GM21423 (cell line): ENCODE data around the gene MIPEP.

Experiments
- ATAC-seq: cut with Tn5 transposase; IDR thresholded peaks from one replicate; pipeline ENCODE4 v1.9.1; 2021; ENCODE audit warnings: mild to moderate bottlenecking, moderate library complexity; ENCODE audit not compliant: unreplicated experiment

MIPEP gene

GRCh38 chr13:23855360-23855759 is 33.8 kb downstream of the MIPEP start:
- no peak for ATAC-seq

GRCh38 chr13:23852351-23852750 is 36.8 kb downstream of the MIPEP start:
- ATAC-seq, result no peak

DNA sequence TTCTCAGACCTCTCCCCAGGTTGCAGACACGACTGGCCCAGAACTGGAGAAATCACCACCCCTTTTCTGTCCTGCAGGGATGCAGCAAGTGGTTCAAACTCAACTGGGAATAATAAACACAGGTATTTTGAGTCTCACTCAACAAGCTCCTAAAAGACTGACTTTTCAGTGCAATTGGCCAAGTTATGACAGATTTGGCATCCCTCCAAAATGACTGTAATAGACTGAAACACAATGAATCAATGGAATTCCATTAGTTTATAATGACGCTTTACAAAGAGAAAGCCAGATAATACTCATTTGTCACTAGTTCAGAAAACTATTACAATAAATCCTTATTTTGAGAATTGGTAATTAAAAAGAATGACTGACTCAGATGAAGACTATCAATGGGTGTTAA is 38.1 kb downstream of the MIPEP start:
- no peak for ATAC-seq

GRCh38 chr13:23850134-23850533 is 39.1 kb downstream of the MIPEP start:
- ATAC-seq, result no peak

DNA sequence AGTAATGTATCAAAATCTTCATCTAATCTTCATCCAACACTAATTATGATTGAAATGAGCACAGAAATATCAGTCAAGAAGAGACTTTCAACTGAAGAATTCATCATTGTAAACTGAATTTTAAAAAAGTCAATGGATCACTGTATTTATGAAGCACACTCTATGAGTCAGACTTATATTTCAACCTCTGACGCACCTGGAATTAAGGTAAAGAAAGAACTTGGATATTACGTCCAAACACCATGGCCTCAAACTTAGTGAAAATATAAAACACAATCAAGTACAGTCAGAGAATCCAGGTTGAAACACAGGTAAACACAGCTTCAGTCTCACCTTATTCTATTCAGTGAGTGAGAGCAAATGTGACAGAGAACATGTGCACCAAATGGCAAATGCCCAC is 39.5 kb downstream of the MIPEP start:
- ATAC-seq, result no peak

DNA sequence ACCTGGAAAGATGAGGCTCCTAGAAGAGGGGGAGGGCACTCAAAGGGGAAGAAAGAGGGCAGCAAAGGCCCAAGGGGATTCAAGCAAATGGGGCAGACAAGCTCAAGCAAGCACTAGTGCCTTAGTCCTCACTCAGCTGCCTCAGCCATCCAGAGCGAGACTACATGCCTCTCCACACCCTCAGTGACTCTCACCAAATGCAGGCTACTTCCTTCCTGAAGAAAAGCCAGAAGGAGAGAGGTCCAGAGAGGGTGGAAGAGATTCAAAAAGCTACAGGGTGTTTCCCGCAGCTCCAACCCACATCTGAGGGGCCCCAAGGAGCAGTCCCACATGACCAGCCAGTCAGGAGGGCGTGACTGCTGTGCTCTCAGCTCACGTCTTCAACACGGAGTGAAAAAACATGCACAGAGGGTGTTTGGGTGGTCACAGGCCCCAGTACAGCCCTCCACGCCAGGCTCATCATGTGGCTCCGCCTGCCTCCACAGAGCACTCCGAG is 40.5 kb downstream of the MIPEP start:
- no peak for ATAC-seq

- ATAC-seq, result no peak
Observed at GRCh38 chr13:23848019-23848418, 41.2 kb downstream of the MIPEP start.

DNA sequence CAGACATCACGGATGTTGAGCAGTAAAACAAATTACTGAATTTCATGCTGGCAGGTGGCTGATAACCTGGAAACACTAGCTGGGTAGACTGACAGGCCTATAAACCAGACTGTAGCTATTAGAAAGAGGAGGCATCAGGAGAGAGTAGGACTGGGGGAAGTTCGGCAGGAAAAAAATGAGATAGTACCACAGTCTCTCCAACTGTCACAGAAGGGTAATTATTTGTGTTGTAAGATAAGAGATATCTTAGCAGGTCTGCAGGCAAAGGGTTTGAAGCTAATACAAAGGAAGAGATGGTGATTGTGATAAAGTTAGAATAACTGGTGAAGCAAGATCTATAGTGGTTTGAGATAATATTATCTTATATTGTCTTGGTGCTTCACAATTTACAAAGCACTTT is 41.7 kb downstream of the MIPEP start:
- ATAC-seq, result no peak

- ATAC-seq, result no peak
Observed at GRCh38 chr13:23845105-23845725, 44.0 kb downstream of the MIPEP start.

GRCh38 chr13:23844132-23844531 is 45.1 kb downstream of the MIPEP start:
- ATAC-seq, result no peak

DNA sequence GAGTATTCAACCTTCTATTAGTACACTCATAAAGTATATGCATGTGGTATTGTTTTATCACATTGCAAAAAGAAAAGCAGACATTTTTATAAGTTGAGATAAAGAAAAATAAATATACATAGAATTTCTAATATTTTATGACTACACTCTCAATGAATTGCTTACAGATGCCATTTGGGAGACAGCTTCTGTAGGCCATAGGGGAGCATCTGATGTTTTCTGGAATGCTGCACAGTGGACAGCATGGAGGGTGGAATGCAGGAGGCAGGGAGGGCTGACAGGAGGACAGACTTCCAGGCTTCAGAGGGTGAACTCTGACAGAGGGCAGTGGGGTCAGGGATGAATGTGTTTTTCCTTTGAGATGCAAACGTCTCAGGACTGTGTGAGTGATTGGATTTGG is 45.8 kb downstream of the MIPEP start:
- ATAC-seq, result no peak

- ATAC-seq, result no peak
Observed at GRCh38 chr13:23842406-23842805, 46.8 kb downstream of the MIPEP start.

DNA sequence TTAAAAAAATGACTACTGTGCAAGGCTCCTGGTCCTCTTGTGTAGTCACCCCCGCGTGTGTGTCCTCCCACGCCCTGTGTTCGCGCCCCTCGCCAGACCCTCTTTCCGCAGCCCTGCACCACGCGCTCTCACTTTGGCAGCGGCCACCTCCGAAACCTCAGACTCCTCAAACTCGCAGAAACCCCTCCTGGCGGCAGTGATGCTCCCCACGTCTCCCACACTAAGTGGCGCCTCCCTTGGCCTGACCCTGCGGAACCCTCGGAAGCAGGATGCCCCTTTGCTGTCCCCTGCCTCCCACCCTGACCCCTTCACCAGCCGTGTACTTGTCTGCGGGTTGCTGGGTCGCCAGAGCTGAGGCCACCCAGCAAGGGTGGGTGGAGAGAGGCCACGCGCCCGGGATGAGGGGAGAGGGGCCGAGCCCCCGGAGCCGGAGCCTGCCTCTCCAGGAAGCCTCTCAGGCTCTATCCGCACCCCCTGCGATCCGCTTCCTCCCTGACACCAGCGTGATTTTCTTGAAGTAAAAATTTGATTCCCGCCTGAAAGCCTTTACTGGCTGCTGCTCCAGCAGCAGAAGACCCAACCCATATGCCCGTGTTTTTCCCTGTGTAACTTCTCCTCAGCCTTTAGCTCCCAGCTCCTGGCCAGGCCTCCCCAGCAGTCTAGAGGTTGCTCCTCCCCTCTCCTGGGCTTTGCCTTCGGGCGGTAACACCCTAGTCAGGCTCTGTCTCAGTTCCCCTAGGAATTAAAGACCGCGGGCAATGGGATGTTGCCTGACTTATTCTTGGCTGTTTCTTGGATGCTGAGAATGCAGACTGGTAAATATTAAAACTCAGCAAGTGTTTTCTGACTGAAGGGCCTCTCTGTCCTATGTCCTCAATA is 55.2 kb downstream of the MIPEP start:
- no peak for ATAC-seq

- no peak for ATAC-seq
Observed at GRCh38 chr13:23828866-23829265, 60.3 kb downstream of the MIPEP start.

DNA sequence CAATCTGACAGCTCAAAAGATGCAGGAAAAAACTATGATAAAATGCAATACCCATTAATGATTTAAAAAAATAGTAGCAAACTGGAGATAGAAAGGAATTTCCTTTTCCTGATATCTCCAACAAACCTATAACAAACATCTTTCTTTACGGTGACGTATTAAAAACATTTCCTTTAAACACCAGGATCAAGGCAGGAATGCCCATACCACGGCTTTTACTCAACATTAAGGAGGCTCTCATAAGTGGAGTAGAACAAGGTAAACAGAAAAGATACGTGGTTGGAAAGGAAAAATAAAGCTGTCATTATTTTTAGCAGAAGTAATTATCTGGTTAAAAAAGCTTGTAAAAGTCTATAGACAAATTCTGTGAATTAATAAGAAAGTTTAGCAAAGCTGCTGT is 61.1 kb downstream of the MIPEP start:
- no peak for ATAC-seq

GRCh38 chr13:23825179-23825578 is 64.0 kb downstream of the MIPEP start:
- ATAC-seq, result no peak

GRCh38 chr13:23824371-23824770 is 64.8 kb downstream of the MIPEP start:
- no peak for ATAC-seq

- ATAC-seq, result no peak
Observed at GRCh38 chr13:23822252-23822824, 66.9 kb downstream of the MIPEP start.

DNA sequence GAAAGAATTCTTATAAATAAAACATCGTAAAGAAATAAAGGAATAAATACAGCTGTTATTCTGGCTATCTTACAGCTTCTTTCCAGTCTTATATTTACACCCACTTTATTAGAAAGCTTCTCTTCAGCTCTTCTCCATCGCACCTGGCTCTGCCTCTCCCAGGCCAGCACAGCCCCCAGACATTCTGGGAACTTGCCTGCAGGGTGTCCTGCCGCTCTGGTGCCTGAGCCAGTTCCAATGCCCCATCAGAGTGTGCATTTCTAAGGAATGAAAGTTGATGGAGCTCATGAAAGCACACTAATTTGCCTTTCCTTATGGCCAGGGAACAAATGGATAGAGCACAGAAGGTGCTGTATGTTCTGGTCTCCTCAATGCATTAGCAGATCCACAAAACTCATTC is 68.7 kb downstream of the MIPEP start:
- ATAC-seq, result no peak

DNA sequence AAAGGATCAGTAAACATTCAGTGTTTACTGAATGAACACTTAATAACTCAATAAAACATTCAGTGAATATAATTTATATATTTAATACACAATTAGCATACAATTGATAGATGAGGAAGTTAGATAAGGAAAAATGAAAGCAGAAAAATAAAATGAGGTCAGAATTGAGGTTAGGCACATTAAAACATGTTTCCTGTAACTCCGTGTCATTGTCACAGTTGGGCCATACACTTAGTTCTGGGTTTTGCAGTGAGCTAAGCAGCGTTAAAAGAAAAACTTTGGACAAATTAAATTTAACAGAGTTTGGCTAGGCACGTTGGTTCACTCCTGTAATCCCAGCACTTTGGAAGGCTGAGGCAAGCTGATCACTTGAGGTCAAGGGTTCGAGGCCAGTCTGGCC is 71.4 kb downstream of the MIPEP start:
- no peak for ATAC-seq

GRCh38 chr13:23817136-23817535 is 72.1 kb downstream of the MIPEP start:
- ATAC-seq, result no peak

DNA sequence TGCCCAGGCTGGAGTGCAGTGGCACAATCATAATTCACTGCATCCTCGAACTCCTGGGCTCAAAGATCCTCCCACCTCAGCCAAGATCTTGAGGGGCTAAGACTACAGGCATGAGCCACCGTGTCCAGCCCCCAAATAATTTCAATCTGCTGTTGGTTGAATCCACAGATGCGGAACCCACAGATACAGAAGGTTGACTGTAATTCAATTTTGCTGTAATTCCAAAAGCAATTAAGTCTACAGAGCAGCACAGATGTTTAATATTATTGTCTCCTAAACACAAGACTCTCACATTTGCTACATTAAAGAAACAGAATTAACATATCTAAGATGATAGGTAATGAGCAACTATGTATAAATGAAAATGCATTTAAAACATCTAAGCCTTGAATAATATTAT is 75.6 kb downstream of the MIPEP start:
- ATAC-seq, result no peak
